HG02642 (cell line): Measurements from ENCODE around the gene POP5.
"Not testable (repeated sequence)": the region's sequence is repeated elsewhere in the genome, so short reads cannot be mapped to it uniquely, and the experiment has no call there.

Source experiments
- ATAC-seq: cut with Tn5 transposase; IDR thresholded peaks from one replicate; pipeline ENCODE4 v1.9.1; 2021; ENCODE audit warnings: mild to moderate bottlenecking; ENCODE audit not compliant: unreplicated experiment, poor library complexity

The POP5 gene

GRCh38 chr12:120580787-120581723 is at the start of gene POP5:
Gene POP5, minus strand, starts transcription at chr12:120581402. Its CDS starts 40 bp downstream, at chr12:120581362.
- peak; percentile 95 for ATAC-seq

GRCh38 chr12:120630104-120630892 is 49.1 kb upstream of the POP5 start:
- no peak for ATAC-seq

- ATAC-seq, result no peak
Observed at GRCh38 chr12:120628919-120629318, 47.7 kb upstream of the POP5 start.

- no peak for ATAC-seq
Observed at GRCh38 chr12:120625557-120626419, 44.6 kb upstream of the POP5 start.

- no peak for ATAC-seq
Observed at GRCh38 chr12:120620624-120621023, 39.4 kb upstream of the POP5 start.

GRCh38 chr12:120618954-120619615 is 37.9 kb upstream of the POP5 start:
- ATAC-seq, result no peak

- not testable (repeated sequence) for ATAC-seq
Observed at GRCh38 chr12:120617767-120618166, 36.6 kb upstream of the POP5 start.

- not testable (repeated sequence) for ATAC-seq
Observed at GRCh38 chr12:120617193-120617592, 36.0 kb upstream of the POP5 start.

GRCh38 chr12:120614848-120615247 is 33.6 kb upstream of the POP5 start:
- no peak for ATAC-seq

- not testable (repeated sequence) for ATAC-seq
Observed at GRCh38 chr12:120611534-120611933, 30.3 kb upstream of the POP5 start.

GRCh38 chr12:120610560-120610959 is 29.4 kb upstream of the POP5 start:
- no peak for ATAC-seq

GRCh38 chr12:120602416-120602815 is 21.2 kb upstream of the POP5 start:
- ATAC-seq, result not testable (repeated sequence)

GRCh38 chr12:120599672-120600552 is 18.7 kb upstream of the POP5 start:
- no peak for ATAC-seq

- ATAC-seq, result no peak
Observed at GRCh38 chr12:120598674-120599463, 17.7 kb upstream of the POP5 start.

GRCh38 chr12:120597861-120598260 is 16.7 kb upstream of the POP5 start:
- ATAC-seq, result no peak

- no peak for ATAC-seq
Observed at GRCh38 chr12:120596901-120597300, 15.7 kb upstream of the POP5 start.

- ATAC-seq, result no peak
Observed at GRCh38 chr12:120592121-120593049, 11.2 kb upstream of the POP5 start.
